Measurements from ENCODE around the gene MRPL49. TPM values are rescaled to one million over a fixed set of nuclear protein-coding genes. Genes with fewer than 3 reads are reported as not detected.
A peak's percentile ranks its signal among the peaks of the same experiment; 100 is the strongest.

Gene MRPL49
- total and polyA plus RNA-seq, 2 of the 13 experiments (the other 11 are each of a cell fraction or from before 2014, with no cell fraction given): 39.2 to 53.3 TPM

DNA sequence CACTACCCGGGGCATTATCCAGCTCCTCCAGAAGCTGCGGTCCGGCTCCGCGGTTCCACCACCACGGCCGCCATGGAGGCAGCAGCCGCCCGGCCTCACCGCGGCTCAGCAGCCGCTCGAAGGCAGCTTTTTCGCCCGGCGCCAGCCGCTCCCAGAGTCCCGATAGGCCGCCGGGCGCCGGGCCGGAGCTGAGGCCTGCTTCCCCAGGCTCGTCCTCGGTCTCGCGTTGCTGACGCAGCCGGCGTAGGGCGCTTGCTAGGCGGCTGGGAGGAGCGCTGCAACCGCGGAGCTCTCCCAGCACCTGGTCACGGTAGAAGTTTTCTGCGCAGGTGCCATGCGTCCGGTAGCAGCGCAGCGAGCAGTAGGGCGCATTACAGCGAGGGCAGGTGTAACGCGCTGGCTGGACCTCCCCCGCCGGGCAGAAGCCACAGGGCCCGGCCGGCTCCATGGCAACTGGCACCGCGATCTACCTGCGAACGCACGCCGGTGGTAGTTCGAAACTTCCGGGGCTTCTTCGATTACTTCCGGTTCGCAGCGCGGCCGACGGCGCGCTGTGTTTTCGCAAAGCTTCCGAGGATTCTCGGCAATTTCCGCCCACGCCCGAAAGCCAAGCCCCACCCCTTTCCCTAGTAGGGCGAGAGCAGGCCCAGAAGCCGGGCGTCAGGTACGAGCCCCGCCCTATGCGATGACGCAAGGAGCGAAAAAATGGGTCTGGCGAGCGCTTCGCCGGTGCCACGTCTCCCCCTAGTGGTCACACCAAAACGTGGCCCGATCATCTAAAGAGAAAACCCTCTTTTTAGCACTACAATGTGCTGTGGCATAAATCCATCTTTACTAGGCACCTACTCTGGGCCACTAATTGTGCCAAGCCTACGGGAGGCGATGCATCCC is 4.7 kb upstream of the MRPL49 start, which contains the start of gene ZNHIT2 (continued):
- TF ChIP-seq, protein P1, sequence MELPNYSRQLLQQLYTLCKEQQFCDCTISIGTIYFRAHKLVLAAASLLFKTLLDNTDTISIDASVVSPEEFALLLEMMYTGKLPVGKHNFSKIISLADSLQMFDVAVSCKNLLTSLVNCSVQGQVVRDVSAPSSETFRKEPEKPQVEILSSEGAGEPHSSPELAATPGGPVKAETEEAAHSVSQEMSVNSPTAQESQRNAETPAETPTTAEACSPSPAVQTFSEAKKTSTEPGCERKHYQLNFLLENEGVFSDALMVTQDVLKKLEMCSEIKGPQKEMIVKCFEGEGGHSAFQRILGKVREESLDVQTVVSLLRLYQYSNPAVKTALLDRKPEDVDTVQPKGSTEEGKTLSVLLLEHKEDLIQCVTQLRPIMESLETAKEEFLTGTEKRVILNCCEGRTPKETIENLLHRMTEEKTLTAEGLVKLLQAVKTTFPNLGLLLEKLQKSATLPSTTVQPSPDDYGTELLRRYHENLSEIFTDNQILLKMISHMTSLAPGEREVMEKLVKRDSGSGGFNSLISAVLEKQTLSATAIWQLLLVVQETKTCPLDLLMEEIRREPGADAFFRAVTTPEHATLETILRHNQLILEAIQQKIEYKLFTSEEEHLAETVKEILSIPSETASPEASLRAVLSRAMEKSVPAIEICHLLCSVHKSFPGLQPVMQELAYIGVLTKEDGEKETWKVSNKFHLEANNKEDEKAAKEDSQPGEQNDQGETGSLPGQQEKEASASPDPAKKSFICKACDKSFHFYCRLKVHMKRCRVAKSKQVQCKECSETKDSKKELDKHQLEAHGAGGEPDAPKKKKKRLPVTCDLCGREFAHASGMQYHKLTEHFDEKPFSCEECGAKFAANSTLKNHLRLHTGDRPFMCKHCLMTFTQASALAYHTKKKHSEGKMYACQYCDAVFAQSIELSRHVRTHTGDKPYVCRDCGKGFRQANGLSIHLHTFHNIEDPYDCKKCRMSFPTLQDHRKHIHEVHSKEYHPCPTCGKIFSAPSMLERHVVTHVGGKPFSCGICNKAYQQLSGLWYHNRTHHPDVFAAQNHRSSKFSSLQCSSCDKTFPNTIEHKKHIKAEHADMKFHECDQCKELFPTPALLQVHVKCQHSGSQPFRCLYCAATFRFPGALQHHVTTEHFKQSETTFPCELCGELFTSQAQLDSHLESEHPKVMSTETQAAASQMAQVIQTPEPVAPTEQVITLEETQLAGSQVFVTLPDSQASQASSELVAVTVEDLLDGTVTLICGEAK (IDR thresholded peaks at IDR 0.05): peak; percentile 92
- TF ChIP-seq, protein P1 (CRISPR knock-in tag; IDR thresholded peaks at IDR 0.05): peak; percentile 90
- peak; percentile 80; the same call in 1 of the 2 replicates for TF ChIP-seq IRF2 (CRISPR knock-in tag; IDR thresholded peaks at IDR 0.05)
- TF ChIP-seq, protein P2, sequence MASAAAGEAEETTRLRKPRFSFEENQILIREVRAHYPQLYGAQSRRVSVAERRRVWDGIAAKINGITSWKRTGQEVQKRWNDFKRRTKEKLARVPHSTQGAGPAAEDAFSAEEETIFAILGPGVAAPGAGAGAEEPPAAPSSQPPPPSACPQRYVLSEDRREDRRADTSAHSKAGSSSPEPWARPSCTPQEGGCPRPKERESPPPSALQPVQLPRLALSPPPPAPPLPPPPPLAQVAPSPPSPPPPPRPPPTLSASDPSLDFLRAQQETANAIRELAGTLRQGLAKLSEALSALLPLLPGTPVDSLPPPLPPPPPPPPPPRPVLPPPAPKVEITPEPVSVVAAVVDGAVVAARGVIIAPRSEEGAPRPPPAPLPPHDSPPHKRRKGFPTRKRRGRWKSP (CRISPR knock-in tag; IDR thresholded peaks at IDR 0.05): peak; percentile 84
- no peak for TF ChIP-seq SOX6 (IDR thresholded peaks at IDR 0.05)
- peak; percentile 64 for TF ChIP-seq SOX6 (CRISPR knock-in tag; IDR thresholded peaks at IDR 0.05)
- TF ChIP-seq SIN3A (IDR thresholded peaks at IDR 0.05; ENCODE audit: borderline replicate concordance, low read depth, low read length): peak; percentile 83; the same call in 1 of the 2 replicates
- 0 out of 2 replicates have a peak, but pooled peaks have one; percentile 45 for TF ChIP-seq ZNF552 (CRISPR knock-in tag; IDR thresholded peaks at IDR 0.05; ENCODE audit: borderline replicate concordance)
- TF ChIP-seq, protein P3, sequence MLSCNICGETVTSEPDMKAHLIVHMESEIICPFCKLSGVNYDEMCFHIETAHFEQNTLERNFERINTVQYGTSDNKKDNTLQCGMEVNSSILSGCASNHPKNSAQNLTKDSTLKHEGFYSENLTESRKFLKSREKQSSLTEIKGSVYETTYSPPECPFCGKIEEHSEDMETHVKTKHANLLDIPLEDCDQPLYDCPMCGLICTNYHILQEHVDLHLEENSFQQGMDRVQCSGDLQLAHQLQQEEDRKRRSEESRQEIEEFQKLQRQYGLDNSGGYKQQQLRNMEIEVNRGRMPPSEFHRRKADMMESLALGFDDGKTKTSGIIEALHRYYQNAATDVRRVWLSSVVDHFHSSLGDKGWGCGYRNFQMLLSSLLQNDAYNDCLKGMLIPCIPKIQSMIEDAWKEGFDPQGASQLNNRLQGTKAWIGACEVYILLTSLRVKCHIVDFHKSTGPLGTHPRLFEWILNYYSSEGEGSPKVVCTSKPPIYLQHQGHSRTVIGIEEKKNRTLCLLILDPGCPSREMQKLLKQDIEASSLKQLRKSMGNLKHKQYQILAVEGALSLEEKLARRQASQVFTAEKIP (CRISPR knock-in tag; IDR thresholded peaks at IDR 0.05; ENCODE audit: borderline replicate concordance): 0 out of 2 replicates have a peak, but pooled peaks have one; percentile 74
- no peak for TF ChIP-seq MAFK (conservative IDR thresholded peaks at IDR 0.05 in 1 of 2, IDR thresholded peaks at IDR 0.05 in 1 of 2; ENCODE audit: low read length in 2 of 2)
- TF ChIP-seq MIXL1 (CRISPR knock-in tag; IDR thresholded peaks at IDR 0.05): 0 out of 2 replicates have a peak, but pooled peaks have one; percentile 6
- no peak for TF ChIP-seq ZFP41 (CRISPR knock-in tag; IDR thresholded peaks at IDR 0.05; ENCODE audit: borderline replicate concordance)
- TF ChIP-seq JUN (CRISPR knock-in tag; IDR thresholded peaks at IDR 0.05): 0 out of 2 replicates have a peak, but pooled peaks have one; percentile 47

Data from HepG2 (cell line).